HCT116 (cell line): ENCODE results near the gene EIF4ENIF1. TPM values are rescaled to one million over a fixed set of nuclear protein-coding genes. Genes with fewer than 3 reads are reported as not detected.
"Not testable (repeated sequence)": the region's sequence is repeated elsewhere in the genome, so short reads cannot be mapped to it uniquely, and the experiment has no call there.

Experiments
- ATAC-seq: fragments of 200-7000 bp; cut with Tn5 transposase; 2 replicates; pipeline ENCODE4 v1.9.1; 2020; ENCODE audit warnings: mild to moderate bottlenecking, moderate library complexity
- BruUV-seq: library from RNA; stranded (reverse); fragments of 400-500 nt; replicated peaks from 2 replicates; lab custom pipeline; 2021; lab: Mats Ljungman, UMichigan
- CTCF ChIA-PET: fragments of 300-600 bp; sonication (Branson Sonifier 250); formaldehyde crosslinking; loops from one replicate; lab custom pipeline; 2021; ENCODE audit warnings: antibody characterized with exemption; lab: Charles Lee
- POLR2A ChIA-PET: fragments of 300-600, 350-600 bp; sonication (Branson Sonifier 250); formaldehyde crosslinking; loops from one replicate; lab custom pipeline; 2021; ENCODE audit warnings: antibody characterized with exemption; lab: Charles Lee
- RAD21 ChIA-PET, 2 experiments: fragments of 300-600 bp; sonication (Branson Sonifier 250); formaldehyde crosslinking; loops; one replicate each; lab custom pipeline; 2023; ENCODE audit warnings: low total read pairs in 2 of 2; ENCODE audit not compliant: uncharacterized antibody in 2 of 2, unreplicated experiment in 2 of 2, low non-redundant PET in 1 of 2; lab: Charles Lee
- DNase-seq: peaks from one replicate; pipeline ENCODE4 v3.0.0-alpha.2; 2010; ENCODE audit warnings: low read depth, low spot score
- H2AFZ ChIP-seq: fragments of 200-600 bp; shearing (Covaris generic), sonication (generic); 2 replicates; pipeline ENCODE4 v1.6.1; 2017; ENCODE audit warnings: low read depth, mixed run types, mixed read lengths, antibody characterized with exemption, low read length; ENCODE audit not compliant: poor library complexity, severe bottlenecking
- H3K27ac ChIP-seq: 2 replicates; pipeline ENCODE4 v1.5.1; 2012; ENCODE audit warnings: low read depth, low read length
- H3K27me3 ChIP-seq: fragments of 200-600 bp; sonication (generic); 2 replicates; pipeline ENCODE4 v1.6.1; 2016; ENCODE audit warnings: mixed run types, low read length, mixed read lengths; ENCODE audit not compliant: insufficient read depth
- H3K36me3 ChIP-seq, 2 experiments: fragments of 200-500 bp in 1 of 2; fragments of 200-600 bp in 1 of 2; sonication (Bioruptor generic) in 1 of 2; sonication (generic) in 1 of 2; 2 replicates each; pipeline versions ENCODE4 v1.5.1 to v1.6.1; 2014 to 2016; ENCODE audit warnings: low read length in 2 of 2, inconsistent platforms in 1 of 2, mixed read lengths in 1 of 2, mixed run types in 1 of 2; ENCODE audit not compliant: insufficient read depth in 2 of 2, control insufficient read depth in 1 of 2
- H3K4me1 ChIP-seq, 2 experiments: fragments of 200-600 bp in 1 of 2; sonication (generic) in 1 of 2; 2 replicates each; pipeline versions ENCODE4 v1.5.1 to v1.6.1; 2012 to 2017; ENCODE audit warnings: low read length in 2 of 2, inconsistent platforms in 1 of 2, mild to moderate bottlenecking in 1 of 2, mixed read lengths in 1 of 2, mixed run types in 1 of 2, moderate library complexity in 1 of 2; ENCODE audit not compliant: insufficient read depth in 2 of 2, control insufficient read depth in 1 of 2
- H3K4me2 ChIP-seq: fragments of 200-600 bp; sonication (generic); 2 replicates; pipeline ENCODE4 v1.6.1; 2017; ENCODE audit warnings: mixed run types, low read length, mixed read lengths
- H3K4me3 ChIP-seq, 2 experiments: fragments of 200-600 bp in 1 of 2; sonication (generic) in 1 of 2; replicated peaks in 1 of 2; 2 replicates each; pipeline ENCODE4 v1.5.1; 2011 to 2016; ENCODE audit warnings: low read length in 2 of 2, control low read depth in 1 of 2, low read depth in 1 of 2, mild to moderate bottlenecking in 1 of 2, mixed read lengths in 1 of 2, mixed run types in 1 of 2
- H3K79me2 ChIP-seq: fragments of 200-600 bp; sonication (generic); 2 replicates; pipeline ENCODE4 v1.6.1; 2017; ENCODE audit warnings: mild to moderate bottlenecking, mixed run types, low read length, moderate library complexity, mixed read lengths; ENCODE audit not compliant: insufficient read depth
- H3K9ac ChIP-seq: fragments of 200-600 bp; sonication (generic); 2 replicates; pipeline ENCODE4 v1.6.1; 2016; ENCODE audit warnings: low read length, mixed read lengths
- H3K9me2 ChIP-seq: fragments of 200-600 bp; sonication (generic), shearing (Covaris generic); 2 replicates; pipeline ENCODE4 v1.6.1; 2017; ENCODE audit warnings: mixed run types, mild to moderate bottlenecking, moderate library complexity; ENCODE audit not compliant: insufficient read depth
- H3K9me3 ChIP-seq, 2 experiments: fragments of 200-500 bp in 1 of 2; fragments of 200-600 bp in 1 of 2; sonication (Bioruptor generic) in 1 of 2; sonication (generic) in 1 of 2; 2 replicates each; pipeline ENCODE4 v1.6.1; 2014 to 2017; ENCODE audit warnings: low read length in 2 of 2, mixed read lengths in 2 of 2, inconsistent platforms in 1 of 2, low read depth in 1 of 2, mild to moderate bottlenecking in 1 of 2, mixed run types in 1 of 2, moderate library complexity in 1 of 2; ENCODE audit not compliant: control insufficient read depth in 1 of 2, insufficient read depth in 1 of 2
- H4K20me1 ChIP-seq: fragments of 200-600 bp; sonication (generic), shearing (Covaris generic); 2 replicates; pipeline ENCODE4 v1.6.1; 2017; ENCODE audit warnings: mixed run types, mild to moderate bottlenecking, moderate library complexity; ENCODE audit not compliant: insufficient read depth
- EGR1 ChIP-seq: IDR thresholded peaks from 2 replicates; pipeline ENCODE4 v1.6.1; 2012; ENCODE audit warnings: low read depth
- POLR2AphosphoS5 ChIP-seq: IDR thresholded peaks from 2 replicates; pipeline ENCODE4 v1.6.1; 2011; ENCODE audit warnings: mild to moderate bottlenecking, low read depth, low read length, moderate library complexity
- ZFX ChIP-seq: fragments of 450-650 bp; IDR thresholded peaks from 2 replicates; pipeline ENCODE4 v1.6.1; 2017
- intact Hi-C: fragments of 100-400 bp; cut with micrococcal nuclease; formaldehyde crosslinking; loops from 2 replicates; pipeline ENCODE4 v1.10.0; 2022
- total RNA-seq: library from RNA; stranded (reverse); gene quantifications from one replicate; pipeline ENCODE4 v1.2.1, GENCODE V29; 2021; ENCODE audit not compliant: unreplicated experiment

Gene EIF4ENIF1
- total RNA-seq, 1 experiment from 2014 or later: 24.2 TPM

- Histone ChIP-seq H3K9me3 (no peaks in the 10 kb centered on the region), H4K20me1 (no peaks in the 10 kb centered on the region)
- no peak for TF ChIP-seq EGR1
- TF ChIP-seq, all 23 proteins: peak for 0
- POLR2A ChIA-PET: no interaction called here
- RAD21 ChIA-PET: no interaction called here
- Histone ChIP-seq H3K9ac (no peak overlapping the region), H3K36me3 (peaks cover 0 to 5% of the 10 kb centered on the region in 2 experiments; a peak in 1 of 4 replicates), H3K4me1 (no peaks in the 10 kb centered on the region), H3K4me3 (no peak overlapping the region), H3K79me2 (peaks cover 12% of the 10 kb centered on the region; the same call in 1 of the 2 replicates), H2AFZ (no peak overlapping the region), H3K27ac (no peak overlapping the region), H3K27me3 (no peaks in the 10 kb centered on the region), H3K9me2 (no peaks in the 10 kb centered on the region), H3K4me2 (no peak overlapping the region)
- ATAC-seq (no peak), DNase-seq (no peak)
- BruUV-seq: no TSS peak
- intact Hi-C loops: no loop called here
- CTCF ChIA-PET: no interaction called here
Measured at GRCh38 chr22:31509061-31509762, 19.6 kb upstream of the EIF4ENIF1 start.

- Histone ChIP-seq H3K4me3 (no peak overlapping the region), H3K4me1 (no peaks in the 10 kb centered on the region), H3K9ac (no peak overlapping the region), H3K4me2 (no peak overlapping the region), H3K36me3 (peaks cover 0 to 5% of the 10 kb centered on the region in 2 experiments; a peak in 1 of 4 replicates), H2AFZ (no peak overlapping the region), H3K9me2 (no peaks in the 10 kb centered on the region), H4K20me1 (no peaks in the 10 kb centered on the region), H3K9me3 (no peaks in the 10 kb centered on the region), H3K27me3 (no peaks in the 10 kb centered on the region), H3K27ac (no peak overlapping the region), H3K79me2 (peaks cover 17% of the 10 kb centered on the region; the same call in 1 of the 2 replicates)
- TF ChIP-seq POLR2AphosphoS5 (no peak), EGR1 (no peak), ZFX (no peak)
- RAD21 ChIA-PET: no interaction called here
- intact Hi-C loops: no loop called here
- no peak for DNase-seq
- POLR2A ChIA-PET: no interaction called here
- no peak for ATAC-seq
- TSS peak; percentile 22 for BruUV-seq
- CTCF ChIA-PET: no interaction called here
Measured at GRCh38 chr22:31508536-31508935, 18.9 kb upstream of the EIF4ENIF1 start.

GRCh38 chr22:31507517-31507916 is 17.9 kb upstream of the EIF4ENIF1 start:
- RAD21 ChIA-PET, CTCF ChIA-PET: not testable (repeated sequence)

More at GRCh38 chr22:31507517-31507916, 17.9 kb upstream of the EIF4ENIF1 start:
- POLR2A ChIA-PET, BruUV-seq, H2AFZ ChIP-seq, H3K4me1 ChIP-seq, H3K4me2 ChIP-seq, H3K9me3 ChIP-seq, H3K9ac ChIP-seq, ATAC-seq, H3K4me3 ChIP-seq, H4K20me1 ChIP-seq, H3K9me2 ChIP-seq, H3K27me3 ChIP-seq, H3K27ac ChIP-seq, intact Hi-C loops, DNase-seq, H3K36me3 ChIP-seq: not testable (repeated sequence)
- H3K79me2 ChIP-seq: peaks cover 20% of the 10 kb centered on the region; the same call in 1 of the 2 replicates
